Inflammatory macrophage treated with lipopolysaccharide for 4 hours (primary cell): ENCODE results near the gene PRKCD.

ENCODE experiments used
- DNase-seq: peaks from one replicate; pipeline ENCODE4 v3.0.0-alpha.2; 2020

The PRKCD gene

DNA sequence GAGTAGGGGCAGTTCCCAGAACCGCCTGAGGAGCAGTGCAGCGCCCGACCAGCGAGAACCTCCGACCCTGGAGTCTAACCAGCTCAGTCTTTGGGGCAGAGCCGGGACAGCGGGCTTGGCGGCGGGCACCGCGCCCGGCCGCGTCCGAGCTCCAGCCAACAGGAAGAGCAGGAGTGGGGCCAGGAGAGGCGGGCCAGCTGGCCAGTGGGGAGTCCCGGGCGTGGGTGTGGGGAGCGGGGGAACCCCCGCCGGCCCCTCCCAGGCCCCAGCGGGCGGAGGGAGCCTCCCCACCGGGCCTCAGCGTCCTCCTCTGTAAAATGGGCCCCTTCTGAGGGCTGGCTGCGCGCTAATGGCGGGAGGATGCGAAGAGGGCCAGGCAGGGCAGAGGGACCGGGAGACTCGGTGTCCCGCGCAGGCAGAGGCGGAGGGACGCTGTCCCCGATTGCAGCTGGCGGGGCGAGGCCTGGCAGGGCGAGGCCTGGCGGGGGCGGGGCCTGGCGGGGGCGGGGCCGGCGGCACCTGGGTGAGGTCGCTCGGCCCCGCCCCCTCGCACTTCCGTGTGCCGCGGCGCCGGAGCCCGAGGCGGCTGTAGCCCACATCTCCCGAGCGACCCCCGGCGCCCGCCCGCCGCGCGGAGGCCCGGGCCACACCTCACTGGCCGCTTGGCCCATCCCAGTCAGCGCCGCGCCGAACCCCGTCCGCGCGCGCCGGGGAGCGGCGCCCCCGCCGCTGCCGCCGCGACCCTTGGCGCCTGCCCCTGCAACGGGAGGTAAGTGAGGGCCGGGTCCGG is at the start of gene PRKCD:
PRKCD (plus strand) TSS at position 550 of the 790 bp plus-strand sequence. CDS start 17,214 bp downstream, outside the sequence.
- DNase-seq, result peak; percentile 87

GRCh38 chr3:53111822-53112221 is 49.2 kb upstream of the PRKCD start:
- DNase-seq, result no peak

DNA sequence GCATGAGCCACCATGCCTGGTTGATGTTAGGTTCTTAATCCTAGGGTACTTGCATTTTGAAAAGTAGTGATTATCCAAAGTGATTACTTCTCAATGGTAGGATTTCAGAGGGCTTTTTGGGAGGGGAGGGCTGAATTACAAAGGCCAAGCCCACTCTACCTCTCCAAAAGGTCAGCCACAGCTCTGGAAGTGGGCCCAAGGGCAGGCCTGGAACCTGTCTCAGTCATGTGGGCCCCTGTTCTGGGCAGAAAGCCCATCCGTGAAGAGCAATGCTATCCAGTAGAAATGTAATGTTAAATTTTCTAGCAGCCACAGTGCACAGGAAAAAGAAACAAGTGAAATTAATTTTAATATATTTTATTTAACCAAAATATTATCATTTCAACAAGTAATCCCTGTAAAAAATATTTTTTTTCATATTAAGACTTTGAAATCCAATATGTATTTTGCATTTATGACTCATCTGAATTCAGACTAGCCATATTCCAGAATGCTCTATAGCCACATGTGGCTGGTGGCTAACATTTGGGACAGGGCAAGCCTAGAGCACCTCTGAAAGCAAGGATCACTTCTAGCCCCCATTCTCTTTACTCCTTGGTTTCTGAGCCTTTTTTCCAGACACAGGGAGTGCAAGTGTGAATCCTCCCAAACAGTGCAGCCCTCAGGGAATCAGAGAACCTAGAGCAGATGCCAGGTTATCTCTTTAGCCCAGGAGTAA is 47.6 kb upstream of the PRKCD start:
- no peak for DNase-seq

DNA sequence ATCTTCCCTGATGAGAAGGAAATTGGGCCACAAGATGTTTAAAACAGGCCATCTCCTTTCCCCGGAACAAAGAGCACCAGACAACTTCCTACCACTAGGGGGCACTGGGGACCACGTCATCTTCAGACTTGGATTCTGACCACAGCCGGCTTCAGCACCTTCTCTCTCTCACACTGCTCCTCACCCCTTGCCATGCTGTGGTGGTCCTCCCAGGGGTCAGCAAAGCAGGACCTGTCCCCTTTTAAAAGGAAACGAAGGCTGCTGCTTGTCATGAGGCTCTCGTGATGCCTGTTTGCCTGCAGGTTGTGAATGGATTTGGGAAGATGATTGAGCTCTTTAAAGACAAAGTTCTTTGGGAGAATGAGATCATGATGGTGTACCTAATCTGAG is 47.0 kb upstream of the PRKCD start:
- peak; percentile 82 for DNase-seq

GRCh38 chr3:53114412-53115074 is 46.5 kb upstream of the PRKCD start:
- peak; percentile 36 for DNase-seq

- no peak for DNase-seq
Observed at GRCh38 chr3:53116956-53117355, 44.1 kb upstream of the PRKCD start.

DNA sequence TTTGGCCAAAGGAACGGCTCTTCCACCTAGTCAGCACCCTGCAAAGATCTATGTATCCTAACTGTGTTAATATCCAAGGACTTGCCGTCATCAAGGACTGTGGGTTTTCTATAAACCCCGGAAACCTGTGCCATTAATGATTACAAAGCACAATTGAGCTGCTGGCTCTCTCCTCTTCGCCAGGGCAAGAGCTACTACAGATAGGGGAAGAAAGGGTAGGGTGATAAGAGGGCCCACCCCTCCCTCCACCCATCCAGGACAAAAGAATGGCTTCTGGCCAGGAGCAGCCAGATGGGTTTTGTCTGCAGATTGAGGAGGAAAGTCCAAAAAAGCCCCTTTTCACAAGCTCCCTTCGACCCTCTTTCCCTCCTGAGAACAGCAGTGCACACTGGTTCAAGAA is 40.7 kb upstream of the PRKCD start:
- no peak for DNase-seq

DNA sequence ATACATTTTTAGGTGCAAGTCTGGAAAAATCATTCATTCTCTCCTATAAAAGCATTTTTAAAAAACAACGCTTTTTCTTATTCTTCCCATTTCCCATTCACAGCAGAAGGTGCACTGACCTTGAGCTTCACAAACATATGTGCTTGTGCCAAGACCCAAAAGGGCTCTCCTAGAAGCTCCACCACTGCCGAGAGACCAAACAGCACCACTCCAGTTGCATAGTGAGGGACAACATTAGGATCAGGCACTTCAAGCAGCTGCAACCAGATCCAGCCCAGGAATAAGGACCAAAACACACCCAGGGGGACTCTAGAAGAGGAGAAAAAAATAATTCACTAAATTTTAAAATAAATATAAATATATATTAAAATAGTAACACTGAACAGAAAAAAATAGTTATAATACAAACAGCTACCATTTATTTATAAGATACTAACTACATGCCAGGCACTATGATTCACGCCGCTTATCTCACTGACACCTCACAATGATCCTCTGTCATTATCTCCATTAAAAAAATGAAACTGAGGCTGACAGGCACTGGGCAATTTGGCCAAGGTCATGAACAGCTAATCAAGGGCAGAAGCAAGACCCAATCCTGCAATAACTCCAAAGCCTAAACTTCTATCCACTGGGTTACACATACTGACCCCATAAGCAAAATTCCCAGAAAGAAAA is 38.6 kb upstream of the PRKCD start:
- no peak for DNase-seq

GRCh38 chr3:53122933-53123305 is 38.1 kb upstream of the PRKCD start:
- DNase-seq, result peak; percentile 88

- DNase-seq, result no peak
Observed at GRCh38 chr3:53123510-53123909, 37.5 kb upstream of the PRKCD start.

GRCh38 chr3:53123953-53124352 is 37.1 kb upstream of the PRKCD start:
- DNase-seq, result no peak

- no peak for DNase-seq
Observed at GRCh38 chr3:53126601-53127000, 34.4 kb upstream of the PRKCD start.

DNA sequence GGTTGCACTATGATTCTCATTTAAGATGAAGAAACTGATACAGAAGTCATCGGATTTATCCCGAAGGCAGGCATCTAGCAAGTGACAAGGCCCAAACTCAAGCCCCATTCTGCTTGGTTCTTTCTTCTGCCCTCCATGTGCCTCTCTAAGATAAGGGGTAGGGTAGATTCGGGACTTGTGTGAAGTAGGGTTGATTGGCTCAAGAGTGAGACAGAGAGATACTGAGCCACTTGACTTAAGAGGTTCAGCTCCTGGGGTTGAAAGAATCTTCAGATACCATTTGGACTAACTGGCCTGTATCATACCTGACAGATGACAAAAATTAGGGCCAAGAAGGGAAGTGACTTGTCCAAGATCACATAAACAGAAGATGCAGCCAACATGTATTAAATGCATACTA is 31.7 kb upstream of the PRKCD start:
- DNase-seq, result no peak

DNA sequence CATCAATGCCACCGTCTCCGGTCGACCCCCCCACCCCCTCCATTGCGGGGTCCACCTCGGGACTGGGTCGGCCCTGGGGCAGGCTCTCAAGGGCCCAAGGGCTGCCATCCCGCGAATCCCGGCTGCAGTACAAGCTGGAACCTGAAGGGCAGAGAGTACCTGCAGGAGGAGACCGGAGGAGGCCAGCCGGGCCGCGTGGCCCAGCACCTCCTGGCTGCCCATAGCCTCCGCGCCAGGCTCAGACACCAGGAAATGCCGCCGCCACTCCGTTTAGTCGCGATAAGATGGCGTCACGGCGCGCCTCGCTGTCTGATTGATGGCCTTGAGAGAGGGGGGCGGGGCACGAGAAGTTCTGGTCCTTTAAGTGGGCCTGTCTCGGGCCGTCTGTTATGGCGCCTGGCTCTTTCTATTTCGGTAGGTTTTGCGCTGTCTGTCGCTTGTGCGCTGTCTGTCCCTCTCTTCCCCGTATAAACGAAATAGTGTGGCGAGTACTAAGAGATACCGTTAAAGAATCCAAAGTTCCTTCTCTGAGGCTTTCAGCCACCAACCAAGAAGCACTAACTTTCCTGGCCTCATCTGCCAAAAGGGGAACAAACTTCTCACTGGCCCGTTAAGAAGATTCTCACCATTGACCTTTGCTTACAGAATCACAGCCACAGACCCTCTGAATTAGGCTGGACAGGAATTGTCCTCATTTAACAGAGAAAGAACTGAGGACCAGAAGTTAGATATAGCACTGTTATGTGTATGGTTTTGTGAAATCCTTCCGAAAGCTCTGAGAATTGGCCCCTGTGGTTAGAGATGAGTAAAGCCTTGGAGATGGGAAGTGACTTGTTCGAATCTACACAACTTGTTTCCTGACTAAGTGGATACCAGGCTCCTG is 30.6 kb upstream of the PRKCD start, which contains the start of gene RFT1:
RFT1 (minus strand) TSS at position 257 of the 883 bp plus-strand sequence; CDS start at position 222, 35 bp downstream.
- peak; percentile 98 for DNase-seq

- DNase-seq, result no peak
Observed at GRCh38 chr3:53131096-53131495, 29.9 kb upstream of the PRKCD start.

GRCh38 chr3:53132347-53132746 is 28.7 kb upstream of the PRKCD start:
- DNase-seq, result no peak

DNA sequence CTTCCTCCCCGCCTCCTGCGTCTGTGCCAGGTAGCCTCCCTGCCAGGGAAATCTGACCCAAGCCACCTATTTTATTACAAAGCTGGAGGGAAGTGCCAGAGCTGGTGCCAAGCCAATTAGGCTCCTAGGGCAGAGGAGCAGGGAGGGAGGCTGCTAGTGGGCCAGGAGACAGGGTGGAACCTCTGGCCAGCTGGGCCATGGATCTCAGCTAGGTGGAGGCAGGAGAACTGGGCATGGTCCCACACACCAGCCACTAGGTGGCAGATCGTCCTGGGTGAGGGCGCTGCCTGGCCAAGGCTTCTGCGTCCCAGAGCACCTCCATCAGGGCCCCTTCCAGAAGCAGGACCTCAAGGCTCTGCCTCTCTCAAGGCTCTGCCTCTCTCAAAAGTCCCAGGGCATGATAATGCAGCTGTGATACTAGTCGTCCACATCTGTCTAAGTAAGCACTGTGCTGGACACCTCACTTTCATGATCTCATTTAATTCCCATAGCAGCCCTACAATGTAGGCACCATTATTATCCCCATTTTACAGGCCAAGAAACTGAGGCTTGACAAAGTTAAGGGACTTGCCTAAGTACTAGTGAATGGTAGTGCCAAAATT is 26.3 kb upstream of the PRKCD start:
- DNase-seq, result peak; percentile 80

GRCh38 chr3:53137221-53137620 is 23.8 kb upstream of the PRKCD start:
- DNase-seq, result no peak

DNA sequence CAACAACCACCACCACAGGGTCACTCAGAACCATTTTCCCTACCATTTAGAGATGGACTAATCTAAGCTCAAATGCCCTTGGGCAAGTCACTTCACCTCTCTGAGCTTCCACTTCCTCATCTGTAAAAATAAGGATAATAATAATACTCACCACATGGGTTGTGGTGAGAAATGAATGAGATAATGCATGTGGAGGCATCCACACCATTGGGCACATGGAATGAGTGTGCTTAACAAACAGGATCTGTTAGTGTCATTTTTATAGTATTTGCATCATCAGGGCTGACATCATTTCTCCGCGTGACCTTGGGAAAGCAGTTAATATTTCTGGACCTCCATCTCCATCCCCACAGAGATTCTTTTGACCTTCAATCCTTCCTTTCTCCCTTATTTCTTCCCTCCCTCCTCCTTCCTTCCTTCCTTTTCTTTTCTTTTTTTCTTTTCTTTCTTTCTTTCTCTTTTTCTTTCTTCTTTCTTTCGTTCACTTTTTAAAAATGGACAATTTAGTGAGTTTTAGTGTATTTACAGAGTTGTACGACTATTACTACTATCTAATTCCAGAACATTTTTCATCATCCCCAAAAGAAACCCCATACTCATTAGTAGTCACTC is 23.1 kb upstream of the PRKCD start:
- DNase-seq, result peak; percentile 88

DNA sequence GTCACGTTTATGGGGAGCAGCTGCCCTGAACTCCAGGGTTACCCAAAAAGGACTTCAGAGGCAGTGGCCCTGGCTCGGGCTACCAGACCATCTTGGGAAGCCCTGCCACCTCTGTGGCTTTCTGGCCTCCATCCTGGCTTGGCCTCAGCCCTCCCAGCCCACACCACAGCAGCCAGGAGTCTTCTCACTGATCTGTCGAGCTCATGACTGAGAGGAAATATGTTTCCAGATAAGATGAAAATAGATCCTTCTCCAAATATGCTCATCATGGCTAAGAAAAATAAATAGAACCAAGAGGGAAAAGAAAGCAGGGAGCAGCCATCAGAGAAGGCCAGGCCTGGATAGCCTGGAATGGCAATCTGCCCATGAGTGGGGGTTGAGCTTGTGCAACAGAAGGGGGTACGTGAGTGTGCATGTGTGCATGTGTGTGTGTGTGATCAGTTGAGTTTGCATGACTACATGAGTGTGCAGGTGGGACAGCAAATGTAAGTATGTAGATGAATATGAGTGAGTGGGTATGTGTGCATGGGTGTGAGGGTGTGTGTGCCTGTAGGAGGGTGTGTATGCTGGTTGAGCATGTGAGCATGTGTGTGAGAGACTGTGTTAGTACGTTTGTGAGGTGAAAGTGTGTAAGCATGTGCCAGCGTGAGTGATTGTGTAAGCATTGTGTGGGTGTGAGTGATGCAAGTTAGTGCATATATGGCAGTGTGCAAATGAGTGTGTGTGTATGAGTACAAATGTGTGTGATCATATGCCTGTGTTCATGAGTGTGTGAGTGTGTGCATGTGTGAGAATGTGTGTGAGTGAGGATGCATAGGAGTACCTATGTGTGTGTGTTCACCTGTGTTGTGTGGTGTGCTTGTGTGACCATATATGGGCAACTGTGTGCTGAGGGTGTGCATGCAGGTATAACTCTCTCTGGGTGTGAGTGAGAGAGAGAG is 20.8 kb upstream of the PRKCD start:
- DNase-seq, result no peak
